GM18511 (cell line): ENCODE measurements around the gene KRT15.

Source experiments
- ATAC-seq: cut with Tn5 transposase; IDR thresholded peaks from one replicate; pipeline ENCODE4 v1.9.1; 2021; ENCODE audit warnings: mild to moderate bottlenecking, moderate library complexity; ENCODE audit not compliant: unreplicated experiment

Gene KRT15

DNA sequence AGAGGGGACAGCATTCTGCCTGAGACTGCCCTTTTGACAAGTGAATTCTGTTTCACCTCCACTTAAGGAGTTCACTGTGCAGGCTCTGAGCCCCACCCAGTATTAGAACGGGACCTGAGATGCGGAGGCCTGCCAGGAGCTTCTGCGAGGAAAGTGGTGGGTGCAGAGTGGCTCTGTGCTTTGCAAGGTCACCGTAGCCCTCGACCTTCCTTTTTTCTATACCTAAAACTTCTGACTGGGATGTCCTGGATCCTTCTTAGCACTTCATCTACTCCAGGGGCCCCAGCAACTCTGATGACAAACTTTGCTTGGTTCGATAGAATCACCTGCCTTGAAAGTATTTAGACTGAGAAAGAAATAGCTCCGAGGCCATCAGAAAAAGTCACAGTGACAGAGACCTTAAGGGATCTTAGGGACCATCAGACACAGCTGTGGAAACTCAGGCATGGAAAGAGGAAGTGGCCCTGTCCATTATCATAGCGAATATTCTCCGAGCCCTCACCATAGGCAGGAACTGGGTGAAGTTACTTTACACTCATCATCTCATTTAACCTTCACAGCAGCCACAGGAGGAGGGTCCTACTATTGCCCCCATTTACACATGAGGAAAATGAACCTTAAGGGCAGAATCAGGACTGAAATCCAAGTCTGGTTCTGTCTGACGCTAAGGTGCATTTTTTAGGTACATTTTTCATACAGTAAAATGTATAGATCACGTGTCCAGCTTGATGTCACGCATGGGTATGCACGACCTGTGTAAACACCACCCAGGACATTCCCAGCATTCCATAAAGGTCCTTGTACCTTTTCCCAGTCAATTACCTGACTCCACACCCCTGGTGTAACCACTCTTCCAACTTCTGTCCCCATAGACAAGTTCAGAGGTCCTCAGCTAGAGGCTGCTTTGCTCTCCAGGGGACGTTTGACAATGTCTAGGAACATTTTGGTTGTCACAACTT, 12.6 kb downstream of the KRT15 start:
- ATAC-seq: no peak

DNA sequence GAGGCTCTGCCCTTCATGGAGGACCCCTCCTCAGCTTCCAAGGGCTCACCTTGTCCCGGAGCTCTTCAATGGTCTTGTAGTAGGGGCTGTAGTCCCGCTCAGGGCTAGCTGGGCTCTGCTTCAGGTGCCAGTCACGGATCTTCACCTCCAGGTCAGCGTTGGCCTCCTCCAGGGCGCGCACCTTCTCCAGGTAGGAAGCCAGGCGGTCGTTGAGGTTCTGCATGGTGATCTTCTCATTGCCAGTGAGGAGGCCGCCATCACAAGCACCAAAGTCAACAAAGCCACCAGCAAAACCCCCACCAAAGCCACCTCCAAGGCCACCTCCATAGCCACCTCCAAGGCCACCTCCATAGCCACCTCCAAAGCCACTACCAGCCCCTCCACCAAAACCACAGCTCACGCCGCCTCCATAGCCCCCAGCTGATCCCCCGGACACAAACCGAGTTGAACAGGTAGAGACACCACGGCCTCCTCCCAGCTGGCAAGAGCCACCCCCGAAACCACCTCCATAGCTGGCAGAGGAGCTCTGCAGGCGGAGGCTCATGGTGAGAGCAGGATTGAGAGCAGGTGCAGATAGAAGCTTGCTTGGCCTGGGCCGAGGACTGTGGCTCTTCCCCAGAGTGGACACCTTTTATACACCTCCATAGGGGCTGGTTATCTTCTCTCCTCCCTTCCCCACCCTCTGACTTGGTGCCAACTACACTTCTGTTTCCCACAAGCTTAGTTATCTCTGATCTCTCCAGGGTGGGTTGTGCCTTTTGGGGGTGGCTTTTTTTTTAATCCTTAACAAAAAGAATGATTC, 13.5 kb downstream of the KRT15 start, which contains the start of gene KRT13:
Gene KRT13, minus strand, starts transcription at position 606 of the 802 bp plus-strand sequence. Its CDS starts 62 bp downstream, at position 544.
- ATAC-seq: no peak

DNA sequence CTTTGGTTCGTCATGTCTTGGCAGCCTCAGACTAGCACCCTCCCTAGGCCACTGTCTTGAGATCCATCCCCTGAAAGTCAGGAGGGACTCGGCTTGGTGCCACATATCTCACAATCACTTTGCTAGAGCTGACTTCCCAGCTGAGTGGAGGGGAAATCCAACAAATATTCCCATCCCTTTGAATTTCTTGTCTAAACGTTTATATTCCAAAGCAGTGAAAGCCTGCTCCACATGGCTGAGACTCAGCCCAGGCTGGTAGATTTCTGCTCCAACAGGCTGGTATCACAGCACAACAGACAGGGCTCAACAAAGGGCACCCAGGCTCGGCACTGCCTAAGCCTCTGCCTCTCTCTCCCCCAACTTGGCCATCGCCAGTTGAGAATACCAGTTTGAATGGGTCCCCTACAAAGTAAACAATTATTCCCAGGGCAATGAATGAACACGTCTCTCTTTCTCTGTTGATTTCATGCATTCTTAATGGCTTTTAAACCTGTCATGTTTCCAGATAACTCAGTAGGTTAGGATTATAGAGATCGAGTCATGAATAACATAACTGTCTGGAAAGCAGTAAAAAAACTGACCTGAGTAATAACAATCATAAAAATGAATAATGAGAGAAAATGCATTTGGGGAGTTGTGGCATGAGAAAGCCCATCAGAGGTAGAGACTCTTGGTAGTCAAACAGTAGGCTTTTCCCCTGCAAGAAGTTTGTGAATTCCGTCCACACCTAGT, 14.3 kb downstream of the KRT15 start:
- no peak for ATAC-seq

DNA sequence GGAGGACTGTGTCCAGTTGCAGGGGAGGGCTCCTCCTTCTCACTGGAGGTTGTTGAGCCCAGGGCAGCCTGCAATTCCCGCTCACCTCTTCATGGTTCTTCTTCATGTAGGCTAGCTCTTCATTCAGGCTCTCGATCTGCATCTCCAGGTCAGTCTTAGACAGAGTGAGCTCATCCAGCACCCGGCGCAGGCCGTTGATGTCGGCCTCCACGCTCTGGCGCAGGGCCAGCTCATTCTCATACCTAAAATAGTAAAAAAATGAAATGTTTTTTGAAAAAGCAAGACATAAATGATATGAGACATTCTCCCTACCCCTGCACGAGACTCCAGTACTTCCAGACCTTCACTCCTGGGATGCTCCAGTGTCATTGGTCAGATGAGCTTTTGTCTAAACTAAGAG, 15.5 kb downstream of the KRT15 start:
- no peak for ATAC-seq

DNA sequence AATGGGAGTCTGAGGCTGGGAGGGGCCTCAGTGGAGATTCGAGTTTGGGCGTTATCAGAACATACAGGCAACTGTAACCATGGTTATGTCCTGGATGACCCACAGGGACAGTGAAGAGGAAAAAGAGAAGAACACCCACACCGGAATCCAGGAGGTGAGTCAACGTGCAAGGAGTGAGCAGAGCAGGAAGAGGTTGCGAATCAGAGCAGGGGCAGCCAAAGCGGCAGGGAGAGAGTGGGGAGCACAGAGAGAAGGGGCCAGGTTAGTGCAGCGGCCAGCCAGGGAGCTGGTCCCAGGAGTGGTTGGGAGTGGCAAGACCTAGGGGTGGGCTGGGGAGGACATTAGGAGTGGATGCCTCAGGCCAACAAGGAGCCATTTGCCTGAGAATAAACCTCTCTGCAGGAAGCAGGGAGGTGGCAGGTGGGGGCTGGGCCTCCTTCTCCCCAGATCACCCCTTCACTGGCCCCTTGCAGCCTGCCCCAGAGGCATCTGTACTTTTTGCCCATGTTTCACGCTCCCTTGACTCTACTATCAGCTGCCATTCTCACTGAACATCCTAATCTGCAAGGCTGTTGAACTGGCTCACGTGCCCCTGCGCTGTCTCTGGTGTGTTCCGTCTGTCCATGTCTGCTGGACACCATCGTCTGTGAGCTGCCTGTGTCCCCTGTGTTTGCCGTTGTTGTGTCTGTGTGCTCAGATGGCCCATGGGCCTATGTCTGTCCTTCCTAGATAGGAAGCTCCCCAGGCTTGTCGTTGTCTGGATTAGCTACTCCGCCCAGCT, 18.4 kb downstream of the KRT15 start:
- no peak for ATAC-seq

DNA sequence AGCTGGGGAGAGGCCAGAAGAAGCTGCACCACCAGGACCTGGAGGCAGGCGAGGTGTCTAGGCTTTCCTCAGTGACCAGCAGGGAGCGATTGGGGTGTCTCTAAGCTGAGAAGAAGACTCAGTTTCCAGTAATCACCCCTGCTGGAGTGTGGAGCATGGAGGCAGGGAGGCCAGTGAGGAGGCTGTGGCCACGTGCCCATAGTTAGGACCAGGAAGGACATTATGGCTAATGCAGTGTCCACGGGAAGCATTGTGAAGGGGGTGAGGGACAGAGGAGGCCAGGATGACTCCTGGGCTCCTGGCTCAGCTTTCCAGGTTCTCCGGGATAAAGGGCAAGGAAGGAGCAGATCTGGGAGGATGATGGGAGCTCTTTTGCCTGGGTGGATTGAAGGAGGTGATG, 19.0 kb downstream of the KRT15 start:
- no peak for ATAC-seq

DNA sequence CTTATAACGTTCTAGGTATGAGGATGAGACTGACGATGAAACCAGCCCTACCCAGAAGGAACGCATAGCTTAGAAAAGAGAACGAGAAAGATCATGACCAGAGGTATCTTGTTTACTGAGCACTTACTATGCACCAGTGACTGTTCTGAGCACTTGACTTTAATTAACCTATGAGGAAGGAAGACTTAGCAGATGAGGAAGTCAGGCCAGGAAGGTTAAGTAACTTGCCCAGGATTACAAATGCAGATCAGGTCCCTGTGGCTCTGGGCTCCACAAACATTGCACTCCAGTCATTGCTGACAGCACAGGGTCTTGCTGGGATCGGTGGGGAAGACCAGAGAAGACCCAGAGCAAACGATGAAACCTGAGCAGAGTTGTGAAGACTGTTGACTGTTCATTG, 20.4 kb downstream of the KRT15 start:
- no peak for ATAC-seq

DNA sequence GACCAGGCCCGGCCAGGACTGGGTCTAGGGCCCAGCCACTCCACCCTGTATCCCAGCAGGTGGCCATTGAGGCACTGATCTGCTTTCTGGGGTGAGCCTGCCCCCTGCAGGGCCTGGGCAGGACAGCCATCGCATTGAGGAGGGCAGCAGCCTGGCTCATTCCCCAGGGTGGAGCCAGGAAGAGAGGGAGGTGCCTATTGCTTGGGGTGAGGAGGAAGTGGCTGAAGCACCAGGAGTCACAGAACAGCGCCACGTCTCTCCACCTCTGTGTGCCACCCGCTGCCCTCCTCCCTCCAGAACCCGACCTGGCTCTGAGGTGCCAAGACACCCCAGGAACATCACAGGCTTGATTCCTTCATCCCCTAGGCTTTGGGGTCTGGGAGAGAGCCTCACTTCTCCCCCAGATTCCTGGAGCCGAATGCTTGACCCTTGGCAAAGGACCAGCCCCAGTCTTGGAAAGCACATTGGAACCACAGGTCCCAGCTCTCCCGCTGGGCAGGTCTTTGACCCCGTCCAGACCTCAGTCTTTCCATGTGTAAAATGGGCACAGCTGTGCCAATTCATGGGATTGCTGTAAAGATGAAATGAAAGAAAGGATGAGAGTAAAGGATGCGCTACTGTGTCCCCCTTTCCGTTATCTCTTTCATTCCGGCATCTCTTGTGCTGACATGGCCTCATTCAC, 21.7 kb downstream of the KRT15 start:
- ATAC-seq: peak; percentile 75

DNA sequence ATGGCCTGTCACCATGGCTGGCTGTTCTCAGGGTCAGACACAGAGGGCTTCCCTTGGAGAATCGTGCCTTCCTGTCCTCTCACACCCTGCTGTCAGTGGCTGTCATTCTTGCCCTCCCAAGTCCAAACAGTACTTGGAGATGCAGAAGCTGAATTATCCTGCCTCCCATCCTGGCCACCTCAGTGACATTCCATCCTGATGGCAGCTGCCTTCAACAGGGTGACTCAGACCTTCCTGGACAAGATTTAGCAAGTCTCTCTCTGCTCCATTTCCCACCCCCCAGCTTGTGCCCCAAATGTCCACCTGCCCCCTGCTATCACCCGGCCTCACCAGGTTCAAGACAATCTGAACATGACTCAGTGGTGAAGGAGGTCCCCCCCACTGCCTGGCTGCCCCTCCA, 24.2 kb downstream of the KRT15 start:
- no peak for ATAC-seq

DNA sequence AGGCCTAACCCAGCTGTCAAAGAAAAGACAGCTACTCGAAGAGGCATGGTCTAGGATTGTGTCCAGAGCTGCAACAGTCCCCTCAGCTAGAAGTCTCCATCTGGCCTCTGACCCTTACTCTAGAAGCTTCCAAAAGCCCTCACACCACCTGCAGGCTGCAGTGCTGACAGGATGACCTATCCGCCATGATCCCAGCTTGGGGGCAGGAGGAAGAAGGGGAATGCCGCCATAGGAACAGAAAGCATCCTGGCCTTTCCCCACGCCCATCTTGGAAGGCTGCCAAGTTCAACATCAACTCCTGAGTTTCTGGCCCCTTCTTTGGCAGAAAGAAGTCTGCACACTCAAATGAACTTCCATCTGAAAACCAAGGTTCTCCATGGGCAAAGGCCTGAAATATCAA, 25.9 kb downstream of the KRT15 start:
- no peak for ATAC-seq

DNA sequence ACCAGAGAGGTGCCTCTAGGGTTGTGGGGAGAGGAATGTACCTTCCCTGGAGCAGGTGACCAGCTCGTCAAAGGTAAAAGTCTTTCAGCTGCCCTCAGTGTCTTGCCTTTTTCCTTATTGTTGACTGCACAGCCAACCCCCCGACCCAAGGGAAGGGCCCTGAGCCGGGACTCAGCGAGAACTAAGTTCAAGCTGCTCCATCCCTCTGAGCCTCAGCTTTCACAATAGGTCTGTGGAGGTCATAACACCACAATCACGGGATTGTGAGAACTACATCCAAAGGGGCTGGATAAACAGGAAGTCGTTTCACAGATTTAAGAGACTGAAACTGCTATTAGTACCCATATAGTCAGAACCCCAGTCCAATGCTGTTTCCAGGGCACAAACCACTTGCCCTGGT, 26.3 kb downstream of the KRT15 start:
- ATAC-seq: no peak

DNA sequence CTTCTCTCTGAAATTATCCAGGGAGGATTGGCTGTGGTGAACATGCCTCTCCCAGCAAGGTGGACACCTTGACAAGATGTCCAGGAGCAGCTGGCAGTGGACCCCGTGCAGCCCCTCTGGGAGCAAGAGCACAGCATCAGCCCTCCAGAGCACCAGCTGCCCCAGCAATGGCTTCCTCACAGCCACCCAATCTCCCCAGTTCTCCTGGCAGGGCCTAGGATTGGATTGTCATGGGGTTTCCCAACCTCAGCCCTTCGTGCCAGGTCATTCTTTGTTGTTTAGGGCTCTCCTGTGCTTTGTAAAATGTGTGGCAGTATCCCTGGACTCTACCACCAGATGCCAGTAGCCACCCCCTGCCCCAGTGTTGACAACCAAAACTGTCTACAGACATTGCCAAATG, 27.2 kb downstream of the KRT15 start:
- no peak for ATAC-seq

DNA sequence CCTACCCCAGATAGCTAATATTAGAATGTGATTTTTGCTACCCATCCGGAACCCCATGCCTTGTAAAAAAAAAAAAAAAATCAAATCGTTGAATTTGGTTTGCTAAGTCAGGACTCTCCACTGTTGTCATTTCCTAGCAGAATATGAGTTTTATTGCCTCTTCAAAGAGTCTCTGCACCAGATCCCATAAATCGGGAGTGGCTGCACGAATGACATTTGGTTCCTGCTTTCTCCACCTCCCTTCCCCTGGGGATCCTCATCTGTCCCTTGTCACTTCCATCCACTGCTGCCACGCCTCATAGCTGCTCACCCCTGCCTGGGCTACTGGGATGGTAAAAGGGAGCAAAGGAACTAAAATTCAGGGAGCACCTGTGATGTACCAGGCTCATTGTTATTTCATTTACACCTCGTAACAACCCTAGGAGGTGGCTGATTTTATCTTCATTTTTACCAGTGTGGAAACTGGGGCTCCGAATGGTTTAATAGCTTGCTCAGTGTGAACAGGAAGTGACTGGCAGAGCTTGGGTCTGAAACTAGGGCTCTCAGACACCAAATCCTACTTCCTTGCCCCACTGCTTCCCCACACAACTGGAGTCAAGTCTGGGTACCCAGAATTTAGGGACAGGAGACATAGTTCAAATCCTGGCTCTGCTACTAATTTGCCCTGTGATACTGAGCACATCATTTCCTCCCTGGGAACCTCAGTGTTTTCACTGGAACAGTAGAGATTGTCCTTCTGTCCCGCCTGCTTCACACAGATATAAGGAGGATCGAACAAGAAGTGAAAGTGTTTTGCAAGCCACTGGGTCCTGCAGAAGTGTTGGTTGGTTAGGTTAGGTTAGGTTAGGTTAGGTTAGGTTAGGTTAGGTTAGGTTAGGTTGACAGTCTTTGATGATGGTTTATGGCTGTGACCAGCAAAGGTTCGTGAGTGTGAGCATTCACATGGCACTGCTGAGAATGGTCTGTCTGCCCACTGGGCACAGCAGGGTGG, 28.4 kb downstream of the KRT15 start:
- ATAC-seq: no peak

DNA sequence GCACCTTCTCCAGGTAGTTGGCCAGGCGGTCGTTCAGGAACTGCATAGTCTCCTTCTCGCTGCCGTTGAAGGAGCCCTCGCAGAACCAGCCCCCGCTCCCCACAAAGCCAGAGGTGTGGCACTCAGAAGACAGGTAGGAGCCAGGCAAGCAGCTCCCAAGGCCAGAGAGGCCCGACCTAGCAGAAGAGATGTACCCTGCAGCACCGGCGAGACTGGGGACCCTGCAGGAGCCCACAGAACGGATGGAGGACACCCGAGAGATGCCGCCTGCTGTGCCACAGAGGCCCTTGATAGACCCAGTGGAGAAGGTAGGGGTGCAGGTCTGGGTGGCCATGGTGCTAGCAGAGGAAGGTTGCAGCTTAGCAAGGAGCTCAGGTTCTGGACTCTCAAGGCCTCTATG, 29.2 kb downstream of the KRT15 start, which contains the start of gene KRT36:
Gene KRT36, minus strand, starts transcription at position 380 of the 400 bp plus-strand sequence. Its CDS starts 46 bp downstream, at position 334.
- no peak for ATAC-seq

DNA sequence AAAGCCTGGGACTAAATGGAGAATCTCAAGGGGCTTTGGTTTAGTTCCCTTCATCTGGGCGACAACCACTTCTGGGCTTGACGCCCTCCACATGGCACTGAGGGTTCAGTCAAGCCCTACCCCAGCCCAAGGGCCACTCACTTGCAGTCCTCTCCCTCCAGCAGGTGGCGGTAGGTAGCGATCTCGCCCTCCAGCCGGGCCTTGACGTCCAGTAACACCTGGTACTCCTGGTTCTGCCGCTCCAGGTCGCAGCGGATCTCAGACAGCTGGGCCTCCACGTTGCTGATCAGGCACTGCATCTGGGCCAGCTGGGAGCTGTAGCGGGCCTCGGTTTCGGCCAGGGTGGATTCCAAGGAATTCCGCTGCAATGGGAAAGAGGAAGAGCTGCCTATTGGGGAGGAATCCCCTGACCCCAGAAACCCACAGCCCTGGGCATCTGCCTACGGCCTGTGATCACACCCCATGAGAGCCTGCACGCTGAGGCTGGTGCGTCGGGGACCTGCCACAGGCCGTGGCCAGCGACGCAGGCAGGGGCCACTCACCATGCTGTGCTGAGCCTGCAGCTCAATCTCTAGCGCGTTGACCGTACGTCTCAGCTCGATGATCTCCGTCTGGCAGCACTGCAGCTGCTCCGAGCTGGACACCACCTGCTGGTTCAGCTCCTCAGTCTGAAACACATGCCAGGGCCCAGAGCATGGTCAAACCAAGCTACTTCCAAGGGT, 31.7 kb downstream of the KRT15 start:
- no peak for ATAC-seq

DNA sequence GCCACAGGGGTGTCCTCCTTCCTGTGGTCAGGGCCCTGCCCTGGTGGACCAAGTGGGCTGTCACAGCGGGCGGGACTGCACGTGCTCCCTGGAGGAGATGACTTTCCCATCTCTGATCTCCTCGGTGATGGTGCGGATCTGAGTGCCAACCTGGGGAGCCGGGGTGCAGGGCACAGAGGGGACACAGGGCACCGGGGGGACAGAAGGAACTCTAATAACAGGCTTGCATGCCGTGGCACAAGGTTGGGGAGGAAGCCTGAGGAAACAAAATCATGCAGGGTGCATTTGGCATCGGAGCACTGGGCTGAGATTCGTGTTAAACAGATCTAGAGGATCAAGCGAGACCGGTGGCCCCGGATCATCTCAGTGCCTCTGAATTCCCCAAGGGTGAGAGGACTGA, 32.4 kb downstream of the KRT15 start:
- ATAC-seq: no peak

DNA sequence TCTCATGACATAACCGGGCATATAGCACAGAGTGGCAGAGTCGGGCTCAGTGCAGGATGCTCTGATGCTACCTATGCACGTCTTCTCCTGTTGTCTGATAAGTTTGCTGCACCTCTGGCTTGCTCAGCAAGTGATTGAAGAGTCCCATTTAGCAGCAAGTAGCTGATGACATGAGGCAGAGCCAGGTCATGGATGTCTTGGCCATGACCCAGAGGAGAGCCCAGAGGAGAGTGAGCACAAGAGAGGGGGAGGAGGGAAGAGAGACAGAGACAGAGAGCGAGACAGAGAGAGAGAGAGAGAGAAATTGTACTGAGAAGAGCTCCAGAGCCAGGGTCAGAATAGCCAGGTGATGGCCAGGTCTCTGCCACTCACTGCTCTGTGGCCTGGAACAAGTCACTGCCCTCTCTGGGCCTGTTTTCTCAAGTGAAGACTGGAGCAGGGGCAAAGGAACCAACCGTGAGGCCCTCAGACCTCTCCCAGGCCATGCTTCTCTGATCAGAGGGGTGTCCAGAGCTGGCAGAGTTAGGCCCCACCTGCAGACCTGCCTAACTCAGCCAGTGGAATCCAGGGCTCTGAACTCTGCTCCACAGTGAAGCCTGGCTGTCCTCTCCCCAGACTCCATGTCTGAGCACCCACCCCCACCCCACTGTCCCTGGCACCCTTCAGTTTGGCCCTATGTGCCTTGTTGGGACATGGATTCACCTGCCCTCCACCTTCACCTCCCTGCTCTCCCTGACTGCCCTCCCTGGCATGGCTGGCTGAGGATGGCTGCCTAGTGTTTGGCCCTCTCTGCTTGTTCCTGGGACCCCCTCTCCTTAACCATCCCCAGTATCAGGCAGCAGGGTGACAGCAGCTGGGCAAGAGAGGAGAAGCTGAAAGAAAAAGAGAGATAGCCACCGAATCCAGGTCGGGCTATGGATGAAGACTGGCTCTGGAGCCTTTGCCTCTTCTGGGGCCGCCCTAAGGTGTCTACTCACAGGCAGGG, 33.5 kb downstream of the KRT15 start:
- no peak for ATAC-seq
